Esophagus muscularis mucosa (tissue), 4 donors: ENCODE results near the gene TMEM131.

Experiments
- CTCF ChIP-seq, 3 experiments: fragments of 200-600 bp in 2 of 3; fragments of 450-650 bp in 1 of 3; sonication (generic) in 2 of 3; IDR thresholded peaks; one replicate each; pipeline ENCODE4 v1.5.1; 2017 to 2019; ENCODE audit warnings: antibody characterized with exemption in 3 of 3, mild to moderate bottlenecking in 2 of 3, moderate library complexity in 1 of 3
- EP300 ChIP-seq: sonication (generic); formaldehyde crosslinking; IDR thresholded peaks from one replicate; pipeline ENCODE4 v1.6.1; 2017; ENCODE audit warnings: antibody characterized with exemption
- POLR2AphosphoS5 ChIP-seq, 2 donors: sonication (generic); formaldehyde crosslinking; IDR thresholded peaks; one replicate each; pipeline ENCODE4 v1.6.1; 2017; ENCODE audit warnings: antibody characterized with exemption in 2 of 2

GRCh38 chr2:97750017-97750416 is 245.7 kb downstream of the TMEM131 start:
- TF ChIP-seq CTCF (IDR thresholded peaks at IDR 0.05) (no peak), POLR2AphosphoS5 (IDR thresholded peaks at IDR 0.05) (no peak), EP300 (no peak)
